H1 (cell line): ENCODE measurements around the gene CBFA2T2. TPM values are rescaled to one million over a fixed set of nuclear protein-coding genes. Genes with fewer than 3 reads are reported as not detected.

Experiments
- CTCF ChIA-PET: fragments of 300-600 bp; sonication (Branson Sonifier 250); formaldehyde crosslinking; loops from one replicate; lab custom pipeline; 2021; ENCODE audit not compliant: partially characterized antibody; lab: Charles Lee
- POLR2A ChIA-PET: fragments of 300-600 bp; sonication (Branson Sonifier 250); formaldehyde crosslinking; loops from one replicate; lab custom pipeline; 2021; ENCODE audit warnings: inconsistent platforms; ENCODE audit not compliant: partially characterized antibody; lab: Charles Lee
- DNase-seq, 2 experiments: peaks; one replicate each; pipeline versions ENCODE4 v3.0.0 to v3.0.0-alpha.2; 2010 to 2022; ENCODE audit warnings: low spot score in 2 of 2, low read depth in 1 of 2, mixed read lengths in 1 of 2
- FAIRE-seq: peaks from 2 replicates; lab custom pipeline; 2011; peaks lifted over from hg19 to GRCh38; lab: Jason Lieb, UNC
- H2AFZ ChIP-seq: 2 replicates; pipeline ENCODE4 v1.8.1; 2012; ENCODE audit warnings: low read length, inconsistent platforms
- H2AK5ac ChIP-seq: 2 replicates; pipeline ENCODE4 v1.6.1; 2013; ENCODE audit warnings: low read depth, low read length
- H2BK120ac ChIP-seq: replicated peaks from 2 replicates; pipeline ENCODE3; 2013; ENCODE audit warnings: low read depth, low read length, inconsistent platforms
- H2BK12ac ChIP-seq: 2 replicates; pipeline ENCODE4 v1.6.1; 2013; ENCODE audit warnings: low read depth, low read length
- H2BK15ac ChIP-seq: 2 replicates; pipeline ENCODE4 v1.6.1; 2013; ENCODE audit warnings: low read length
- H2BK20ac ChIP-seq: 2 replicates; pipeline ENCODE4 v1.6.1; 2013; ENCODE audit warnings: low read length
- H2BK5ac ChIP-seq: 2 replicates; pipeline ENCODE4 v1.6.1; 2013; ENCODE audit warnings: low read depth, low read length
- H3K14ac ChIP-seq: 2 replicates; pipeline ENCODE4 v1.6.1; 2013; ENCODE audit warnings: inconsistent platforms; ENCODE audit not compliant: insufficient read length
- H3K18ac ChIP-seq: 2 replicates; pipeline ENCODE4 v1.6.1; 2013; ENCODE audit warnings: low read length; ENCODE audit errors: extremely low read depth
- H3K23ac ChIP-seq: 2 replicates; pipeline ENCODE4 v1.6.1; 2013; ENCODE audit warnings: inconsistent platforms; ENCODE audit not compliant: insufficient read length
- H3K23me2 ChIP-seq: 2 replicates; pipeline ENCODE4 v1.6.1; 2013; ENCODE audit warnings: low read depth, low read length
- H3K27ac ChIP-seq: 2 replicates; pipeline ENCODE4 v1.6.1; 2011; ENCODE audit warnings: low read depth, low read length, inconsistent platforms
- H3K27me3 ChIP-seq, 4 experiments: replicated peaks in 1 of 4; 1 replicate in 1 of 4; 2 replicates in 3 of 4; pipeline versions ENCODE4 v1.6.1 to v1.8.1; 2011 to 2013; ENCODE audit warnings: low read length in 3 of 4, mild to moderate bottlenecking in 3 of 4, inconsistent platforms in 2 of 4, mixed read lengths in 2 of 4, moderate library complexity in 1 of 4; ENCODE audit not compliant: control insufficient read depth in 3 of 4, insufficient read depth in 3 of 4; ENCODE audit errors: extremely low read depth in 1 of 4
- H3K36me3 ChIP-seq, 4 experiments: 2 replicates each; pipeline versions ENCODE4 v1.6.1 to v1.8.1; 2011 to 2013; ENCODE audit warnings: mild to moderate bottlenecking in 4 of 4, low read length in 3 of 4, moderate library complexity in 2 of 4, control low read depth in 1 of 4, inconsistent platforms in 1 of 4; ENCODE audit not compliant: insufficient read depth in 4 of 4, control insufficient read depth in 2 of 4
- H3K4ac ChIP-seq: replicated peaks from 2 replicates; pipeline ENCODE3; 2013; ENCODE audit warnings: low read length, low read depth, mixed read lengths, inconsistent platforms; ENCODE audit not compliant: insufficient read length
- H3K4me1 ChIP-seq, 4 experiments: replicated peaks in 1 of 4; 1 replicate in 1 of 4; 2 replicates in 3 of 4; pipeline versions ENCODE4 v1.6.1 to v1.8.1; 2011 to 2013; ENCODE audit warnings: low read length in 3 of 4, inconsistent platforms in 2 of 4, mixed read lengths in 1 of 4; ENCODE audit not compliant: insufficient read depth in 4 of 4, control insufficient read depth in 3 of 4
- H3K4me2 ChIP-seq, 2 experiments: 2 replicates each; pipeline versions ENCODE4 v1.6.1 to v1.8.1; 2011 to 2013; ENCODE audit warnings: low read depth in 2 of 2, low read length in 2 of 2, control low read depth in 1 of 2, inconsistent platforms in 1 of 2, mild to moderate bottlenecking in 1 of 2; ENCODE audit not compliant: insufficient read depth in 1 of 2
- H3K4me3 ChIP-seq, 4 experiments: fragments of 200-600, 300-600 bp in 1 of 4; sonication (generic), shearing (Covaris generic), sonication (Bioruptor Twin) in 1 of 4; 2 replicates each; pipeline versions ENCODE4 v1.5.1 to v1.8.1; 2011 to 2016; ENCODE audit warnings: low read length in 4 of 4, low read depth in 3 of 4, control low read depth in 2 of 4, inconsistent platforms in 2 of 4, mild to moderate bottlenecking in 2 of 4, mixed read lengths in 1 of 4, moderate library complexity in 1 of 4; ENCODE audit not compliant: insufficient read depth in 2 of 4; ENCODE audit errors: extremely low read depth in 1 of 4
- H3K56ac ChIP-seq: replicated peaks from 2 replicates; pipeline ENCODE3; 2013; ENCODE audit warnings: low read depth, mild to moderate bottlenecking, mixed read lengths, low read length, inconsistent platforms; ENCODE audit not compliant: insufficient read length
- H3K79me1 ChIP-seq: 2 replicates; pipeline ENCODE4 v1.6.1; 2013; ENCODE audit warnings: low read depth, low read length, control low read depth
- H3K79me2 ChIP-seq, 2 experiments: 2 replicates each; pipeline versions ENCODE4 v1.6.1 to v1.8.1; 2012 to 2013; ENCODE audit warnings: low read length in 2 of 2, mild to moderate bottlenecking in 2 of 2, inconsistent platforms in 1 of 2; ENCODE audit not compliant: insufficient read depth in 2 of 2, control insufficient read depth in 1 of 2
- H3K9ac ChIP-seq, 4 experiments: replicated peaks in 1 of 4; 1 replicate in 1 of 4; 2 replicates in 3 of 4; pipeline versions ENCODE4 v1.6.1 to v1.8.1; 2011 to 2013; ENCODE audit warnings: low read depth in 3 of 4, low read length in 3 of 4, control low read depth in 2 of 4, mild to moderate bottlenecking in 2 of 4, moderate library complexity in 2 of 4, inconsistent platforms in 1 of 4; ENCODE audit errors: extremely low read depth in 1 of 4
- H3K9me3 ChIP-seq, 2 experiments: 2 replicates each; pipeline versions ENCODE4 v1.6.1 to v1.8.1; 2012 to 2013; ENCODE audit warnings: mild to moderate bottlenecking in 2 of 2, moderate library complexity in 2 of 2, control low read depth in 1 of 2, inconsistent platforms in 1 of 2, low read depth in 1 of 2, low read length in 1 of 2, mixed read lengths in 1 of 2; ENCODE audit not compliant: insufficient read depth in 2 of 2
- H4K20me1 ChIP-seq, 2 experiments: replicated peaks in 1 of 2; 2 replicates each; pipeline versions ENCODE3 to v1.8.1; 2011 to 2013; ENCODE audit warnings: inconsistent platforms in 2 of 2, low read length in 2 of 2, mild to moderate bottlenecking in 1 of 2; ENCODE audit not compliant: insufficient read depth in 2 of 2, control insufficient read depth in 1 of 2
- H4K5ac ChIP-seq: 2 replicates; pipeline ENCODE4 v1.6.1; 2013; ENCODE audit warnings: low read length, low read depth, mixed read lengths, inconsistent platforms; ENCODE audit not compliant: insufficient read length
- H4K8ac ChIP-seq: 2 replicates; pipeline ENCODE4 v1.8.0; 2013; ENCODE audit warnings: mild to moderate bottlenecking, moderate library complexity, low read length, inconsistent platforms; ENCODE audit not compliant: insufficient read depth; ENCODE audit errors: extremely low read depth
- H4K91ac ChIP-seq: replicated peaks from 2 replicates; pipeline ENCODE3; 2013; ENCODE audit warnings: low read length, mixed read lengths, inconsistent platforms; ENCODE audit not compliant: insufficient read length
- ASH2L ChIP-seq: fragments of 200-600, 300-600 bp; sonication (generic); IDR thresholded peaks from one replicate; pipeline ENCODE4 v1.7.1; 2017; ENCODE audit warnings: low read length
- CHD1 ChIP-seq: IDR thresholded peaks from 2 replicates; pipeline ENCODE4 v1.6.1; 2012; ENCODE audit warnings: low read depth, low read length, improper control_type of control experiment
- EP300 ChIP-seq, 2 experiments: IDR thresholded peaks; 1 replicate in 1 of 2; 2 replicates in 1 of 2; pipeline ENCODE4 v1.6.1; 2011 to 2012; ENCODE audit warnings: low read depth in 2 of 2, low read length in 2 of 2, mild to moderate bottlenecking in 2 of 2, borderline replicate concordance in 1 of 2, inconsistent platforms in 1 of 2, moderate library complexity in 1 of 2
- JUN ChIP-seq: IDR thresholded peaks from 2 replicates; pipeline ENCODE4 v1.6.1; 2011; ENCODE audit warnings: low read depth, mild to moderate bottlenecking, improper control_type of control experiment, low read length
- KDM1A ChIP-seq: fragments of 200-600, 300-600 bp; sonication (generic); IDR thresholded peaks from 2 replicates; pipeline ENCODE4 v1.7.1; 2016; ENCODE audit warnings: mild to moderate bottlenecking, low read length, borderline replicate concordance
- NANOG ChIP-seq: IDR thresholded peaks from 2 replicates; pipeline ENCODE4 v1.6.1; 2011; ENCODE audit warnings: low read length, low read depth, mild to moderate bottlenecking, inconsistent platforms; ENCODE audit not compliant: insufficient read depth, poor library complexity, severe bottlenecking
- RAD21 ChIP-seq, 2 experiments: IDR thresholded peaks in 1 of 2; conservative IDR thresholded peaks in 1 of 2; 2 replicates each; pipeline ENCODE4 v1.6.1; 2011; ENCODE audit warnings: low read depth in 2 of 2, low read length in 2 of 2, improper control_type of control experiment in 1 of 2, inconsistent platforms in 1 of 2, mild to moderate bottlenecking in 1 of 2, moderate library complexity in 1 of 2
- RBBP5 ChIP-seq: IDR thresholded peaks from 2 replicates; pipeline ENCODE4 v1.7.1; 2012; ENCODE audit warnings: low read depth, mild to moderate bottlenecking, inconsistent platforms, low read length, moderate library complexity, borderline replicate concordance
- SUZ12 ChIP-seq: fragments of 200-600 bp; sonication (generic); IDR thresholded peaks from 2 replicates; pipeline ENCODE4 v1.6.1; 2012; ENCODE audit warnings: mild to moderate bottlenecking, inconsistent platforms, low read length, moderate library complexity, mixed read lengths
- TAF7 ChIP-seq: optimal IDR thresholded peaks from 2 replicates; pipeline ENCODE3; 2011; ENCODE audit warnings: low read depth, mild to moderate bottlenecking, inconsistent platforms, low read length, moderate library complexity, borderline replicate concordance
- TCF12 ChIP-seq: IDR thresholded peaks from 2 replicates; pipeline ENCODE4 v1.6.1; 2011; ENCODE audit warnings: low read depth, mild to moderate bottlenecking, low read length
- YY1 ChIP-seq: IDR thresholded peaks from 2 replicates; pipeline ENCODE4 v1.6.1; 2011; ENCODE audit warnings: low read depth, mild to moderate bottlenecking, low read length
- ZNF274 ChIP-seq: IDR thresholded peaks from 2 replicates; pipeline ENCODE4 v1.7.0; 2012; ENCODE audit warnings: low read length, borderline replicate concordance; ENCODE audit errors: extremely low read depth
- WGBS, 2 experiments: shearing (Covaris generic) in 1 of 2; methylation state at CpG; one replicate each; pipeline versions ENCODE4 v1.1.6 to v1.1.7; 2013 to 2015; ENCODE audit warnings: low lambda C conversion rate in 2 of 2, mixed read lengths in 2 of 2, inconsistent platforms in 1 of 2, low coverage in 1 of 2, missing lambda C conversion rate in 1 of 2; ENCODE audit not compliant: insufficient replicate concordance in 2 of 2, insufficient coverage in 1 of 2, insufficient read length in 1 of 2; ENCODE audit errors: extremely low coverage in 1 of 2, missing lambda C conversion rate in 1 of 2; 5-methylcytosine and 5-hydroxymethylcytosine counted together
- polyA plus RNA-seq, 7 experiments: library from polyadenylated mRNA; depleted of rRNA in 3 of 7; stranded (reverse) in 5 of 7; unstranded in 2 of 7; fragments of >200 nt in 5 of 7; fragments of 200-250 nt in 2 of 7; gene quantifications; 1 replicate in 5 of 7; 2 replicates in 1 of 7; 4 replicates in 1 of 7; pipeline versions ENCODE4 v1.2.1 to v1.2.3, GENCODE V29; 2011 to 2013; ENCODE audit warnings: missing spikeins in 2 of 7, mixed read lengths in 2 of 7
- total RNA-seq: library from RNA; stranded (reverse); fragmentation: NEBNext Ultra II Directional; extraction: Animal tissue kit (Norgen Biotek cat#: 25700); gene quantifications from 2 replicates; pipeline ENCODE4 v1.2.1, GENCODE V29; 2021

CBFA2T2 gene
- total and polyA plus RNA-seq, 2 of the 8 experiments (the other 6 are each of a cell fraction or from before 2014, with no cell fraction given) = 11.6 to 12.9 TPM

DNA sequence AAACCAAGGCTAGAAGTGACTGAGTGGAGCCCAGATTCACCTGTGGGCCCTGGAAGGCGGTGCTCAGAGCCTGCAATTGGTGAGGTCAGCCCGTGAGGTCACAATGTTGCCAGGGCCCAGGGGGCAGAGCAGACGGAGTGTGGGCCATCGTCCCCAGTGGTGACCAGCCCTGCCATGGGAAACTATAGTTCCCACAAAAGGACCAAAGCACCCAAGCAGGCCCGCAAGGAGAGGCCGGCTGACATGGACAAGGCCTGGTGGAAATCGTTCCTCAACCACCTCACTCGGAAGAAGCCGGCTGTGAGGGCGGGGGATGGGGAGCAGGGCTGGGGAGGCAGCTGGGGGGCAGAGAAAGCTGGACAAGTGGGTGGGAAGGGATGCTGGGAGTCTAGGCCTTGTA lies 172.3 kb downstream of the CBFA2T2 start, which contains the start of gene C20orf144:
Gene C20orf144 (plus strand): TSS at position 156 of the 400 bp plus-strand sequence. CDS start 19 bp downstream, at position 175.
- H3K79me2 ChIP-seq = no peaks in the 10 kb centered on the region
- no peak within 1 kb of the TSS for H4K5ac ChIP-seq
- DNase-seq (no peak), FAIRE-seq (no peak)
- H2BK5ac ChIP-seq = no peak within 1 kb of the TSS
- H3K23ac ChIP-seq = no peak within 1 kb of the TSS
- H3K79me1 ChIP-seq = no peaks in the 10 kb centered on the region
- H3K9ac ChIP-seq = peak within 1 kb of the TSS; percentile 8 to 73 (median 40)
- ChIA-PET POLR2A (interaction anchor here (1.1 to 17.9 kb wide), 3 partner anchors 8 to 17 kb away, joined by 3 to 245 read pairs (median 3); partner anchors contain the start of gene NECAB3), CTCF (interaction anchor here (3.9 kb wide), 1 partner anchor 9 kb away, joined by 22 read pairs; no protein-coding TSS in a partner anchor)
- H4K20me1 ChIP-seq = peaks cover 0 to 8% of the 10 kb centered on the region in 2 experiments
- no peak within 1 kb of the TSS for H2AK5ac ChIP-seq
- H3K9me3 ChIP-seq = no peaks in the 10 kb centered on the region
- no peak within 1 kb of the TSS for H2BK15ac ChIP-seq
- H3K36me3 ChIP-seq = peaks cover 0 to 14% (median 0%) of the 10 kb centered on the region in 4 experiments; a peak in 2 of 8 replicates
- peak within 1 kb of the TSS; percentile 56 to 93 (median 82) for H3K4me3 ChIP-seq
- peak within 1 kb of the TSS; percentile 67 to 94 for H3K4me2 ChIP-seq
- no peak within 1 kb of the TSS for H4K8ac ChIP-seq
- H3K56ac ChIP-seq = no peak within 1 kb of the TSS
- H3K23me2 ChIP-seq = peaks cover 19% of the 10 kb centered on the region; the same call in 1 of the 2 replicates
- H2BK120ac ChIP-seq = no peak within 1 kb of the TSS
- whole genome bisulfite sequencing, 2 experiments = 93% methylated on average over 7 of the region's 10 CpGs; no CpG with 5 or more reads in 1 of the 2 experiments
- no peak within 1 kb of the TSS for H4K91ac ChIP-seq
- H3K14ac ChIP-seq = no peak within 1 kb of the TSS
- H2AFZ ChIP-seq = no peak within 1 kb of the TSS
- no peak within 1 kb of the TSS for H3K4ac ChIP-seq
- H2BK12ac ChIP-seq = no peak within 1 kb of the TSS
- peaks cover 0 to 12% (median 8%) of the 10 kb centered on the region in 4 experiments; a peak in 4 of 7 replicates for H3K4me1 ChIP-seq
- H3K18ac ChIP-seq = no peak within 1 kb of the TSS
- no peak within 1 kb of the TSS for H2BK20ac ChIP-seq
- peaks cover 0 to 3% (median 0%) of the 10 kb centered on the region in 4 experiments; a peak in 3 of 7 replicates for H3K27me3 ChIP-seq
- peak within 1 kb of the TSS; percentile 34; the same call in 1 of the 2 replicates for H3K27ac ChIP-seq
- TF ChIP-seq KDM1A (no peak), TAF7 (no peak), YY1 (no peak), TCF12 (no peak), ASH2L (no peak), EP300 (IDR thresholded peaks at IDR 0.05; ENCODE audit: borderline replicate concordance in 1 of 2, low read depth in 2 of 2, low read length in 2 of 2) (no peak), RBBP5 (no peak), SUZ12 (no peak), RAD21 (IDR thresholded peaks at IDR 0.05 in 1 of 2, conservative IDR thresholded peaks at IDR 0.05 in 1 of 2; ENCODE audit: low read depth in 2 of 2, low read length in 2 of 2) (no peak), JUN (no peak), NANOG (no peak), CHD1 (no peak), ZNF274 (no peak)
